Stomach (tissue), 4 donors: Measurements from ENCODE around the gene USB1.

Experiments
- EP300 ChIP-seq: sonication (generic); formaldehyde crosslinking; IDR thresholded peaks from one replicate; pipeline ENCODE4 v1.6.1; 2017; ENCODE audit warnings: antibody characterized with exemption
- POLR2A ChIP-seq, 4 donors: fragments of 450-650 bp; IDR thresholded peaks; one replicate each; pipeline ENCODE4 v1.6.1; 2016; ENCODE audit warnings: antibody characterized with exemption in 4 of 4, control low read depth in 2 of 4, mild to moderate bottlenecking in 1 of 4, moderate library complexity in 1 of 4
- POLR2AphosphoS5 ChIP-seq, 3 donors: sonication (generic); formaldehyde crosslinking; IDR thresholded peaks; one replicate each; pipeline ENCODE4 v1.6.1; 2016; ENCODE audit warnings: antibody characterized with exemption in 3 of 3
- TF ChIP-seq, protein P1 (sequence below), 7 experiments: fragments of 450-650 bp in 4 of 7; fragments of 200-600 bp in 3 of 7; sonication (generic) in 3 of 7; IDR thresholded peaks; one replicate each; pipeline ENCODE4 v1.5.1; 2016 to 2019; ENCODE audit warnings: antibody characterized with exemption in 7 of 7, control low read depth in 2 of 7, mild to moderate bottlenecking in 1 of 7

DNA sequence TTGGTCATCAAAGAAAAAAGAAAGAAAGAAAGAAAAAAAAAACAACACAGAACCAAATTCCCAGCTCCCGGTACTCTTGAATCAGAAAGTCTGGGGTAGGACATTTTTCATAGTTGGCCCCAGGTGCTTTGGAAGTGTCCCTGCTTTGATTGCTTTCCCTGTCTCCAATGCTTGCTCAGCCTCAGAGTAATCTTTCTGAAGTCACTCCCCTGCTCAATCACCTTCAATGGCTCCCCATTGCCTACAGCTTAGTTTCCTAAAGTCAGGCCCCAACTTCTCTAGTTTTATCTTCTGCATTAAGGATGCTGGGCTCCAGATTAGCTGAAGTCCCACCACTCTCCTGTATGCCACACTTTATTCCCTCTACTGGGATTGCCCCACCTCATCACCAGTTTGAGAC is 47.4 kb upstream of the USB1 start:
- TF ChIP-seq, protein P1, sequence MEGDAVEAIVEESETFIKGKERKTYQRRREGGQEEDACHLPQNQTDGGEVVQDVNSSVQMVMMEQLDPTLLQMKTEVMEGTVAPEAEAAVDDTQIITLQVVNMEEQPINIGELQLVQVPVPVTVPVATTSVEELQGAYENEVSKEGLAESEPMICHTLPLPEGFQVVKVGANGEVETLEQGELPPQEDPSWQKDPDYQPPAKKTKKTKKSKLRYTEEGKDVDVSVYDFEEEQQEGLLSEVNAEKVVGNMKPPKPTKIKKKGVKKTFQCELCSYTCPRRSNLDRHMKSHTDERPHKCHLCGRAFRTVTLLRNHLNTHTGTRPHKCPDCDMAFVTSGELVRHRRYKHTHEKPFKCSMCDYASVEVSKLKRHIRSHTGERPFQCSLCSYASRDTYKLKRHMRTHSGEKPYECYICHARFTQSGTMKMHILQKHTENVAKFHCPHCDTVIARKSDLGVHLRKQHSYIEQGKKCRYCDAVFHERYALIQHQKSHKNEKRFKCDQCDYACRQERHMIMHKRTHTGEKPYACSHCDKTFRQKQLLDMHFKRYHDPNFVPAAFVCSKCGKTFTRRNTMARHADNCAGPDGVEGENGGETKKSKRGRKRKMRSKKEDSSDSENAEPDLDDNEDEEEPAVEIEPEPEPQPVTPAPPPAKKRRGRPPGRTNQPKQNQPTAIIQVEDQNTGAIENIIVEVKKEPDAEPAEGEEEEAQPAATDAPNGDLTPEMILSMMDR (IDR thresholded peaks at IDR 0.05): no peak
- TF ChIP-seq EP300: no peak
- no peak for TF ChIP-seq POLR2AphosphoS5 (IDR thresholded peaks at IDR 0.05)
- no peak for TF ChIP-seq POLR2A (IDR thresholded peaks at IDR 0.05)
